ENCODE data around the gene SAMD9L. TPM values are rescaled to one million over a fixed set of nuclear protein-coding genes. Genes with fewer than 3 reads are reported as not detected.

SAMD9L gene
- total RNA-seq, 1 experiment from 2014 or later, result not detected

- no peaks in the 10 kb centered on the region for H3K36me3 Mint-ChIP-seq (ENCODE audit: insufficient read depth, unreplicated experiment)
- H3K9me3 Mint-ChIP-seq (ENCODE audit: unreplicated experiment), result no peaks in the 10 kb centered on the region
- H3K4me1 Mint-ChIP-seq (ENCODE audit: low read depth, unreplicated experiment), result peaks cover 19% of the 10 kb centered on the region
- no peak overlapping the region for H3K4me3 ChIP-seq (ENCODE audit: low read depth, low read length)
- BruUV-seq (replicated peaks), result no TSS peak
- no peak for DNase-seq
- peaks cover 8% of the 10 kb centered on the region for H3K4me1 ChIP-seq
- no peaks in the 10 kb centered on the region for H3K9me3 ChIP-seq
- CTCF ChIA-PET, result no interaction called here
- H3K27me3 Mint-ChIP-seq (ENCODE audit: insufficient read depth, unreplicated experiment), result no peaks in the 10 kb centered on the region
- H3K4me3 Mint-ChIP-seq (ENCODE audit: unreplicated experiment), result no peak overlapping the region
- intact Hi-C loops (cut with micrococcal nuclease; ENCODE audit: unreplicated experiment), result no loop called here
- no peak overlapping the region for H3K27ac Mint-ChIP-seq (ENCODE audit: unreplicated experiment)
- H3K36me3 ChIP-seq (ENCODE audit: control insufficient read depth, insufficient read depth, low read length), result no peaks in the 10 kb centered on the region
- POLR2A ChIA-PET, result no interaction called here
- TF ChIP-seq CTCF (IDR thresholded peaks at IDR 0.05; ENCODE audit: insufficient read depth in 1 of 2, low read depth in 1 of 2, low read length in 1 of 2, severe bottlenecking in 1 of 2, unreplicated experiment in 1 of 2), result no peak
- no peaks in the 10 kb centered on the region for H3K27me3 ChIP-seq (replicated peaks; ENCODE audit: control insufficient read depth, insufficient read depth, low read length)
Observed at GRCh38 chr7:93146036-93146435, 2.1 kb downstream of the SAMD9L start.

- no peaks in the 10 kb centered on the region for H3K27me3 ChIP-seq (replicated peaks; ENCODE audit: control insufficient read depth, insufficient read depth, low read length)
- BruUV-seq (replicated peaks), result no TSS peak
- no peaks in the 10 kb centered on the region for H3K27me3 Mint-ChIP-seq (ENCODE audit: insufficient read depth, unreplicated experiment)
Observed at GRCh38 chr7:93145354-93145753, 2.8 kb downstream of the SAMD9L start.

GRCh38 chr7:93142127-93142526 lies 6.1 kb downstream of the SAMD9L start:
- no peak for TF ChIP-seq CTCF (IDR thresholded peaks at IDR 0.05; ENCODE audit: insufficient read depth in 1 of 2, low read depth in 1 of 2, low read length in 1 of 2, severe bottlenecking in 1 of 2, unreplicated experiment in 1 of 2)
- BruUV-seq (replicated peaks), result no TSS peak
- no peaks in the 10 kb centered on the region; the same call in 1 of the 2 replicates for H3K27me3 ChIP-seq (replicated peaks; ENCODE audit: control insufficient read depth, insufficient read depth, low read length)
- no peaks in the 10 kb centered on the region for H3K36me3 Mint-ChIP-seq (ENCODE audit: insufficient read depth, unreplicated experiment)
- H3K9me3 Mint-ChIP-seq (ENCODE audit: unreplicated experiment), result no peaks in the 10 kb centered on the region
- no peak for DNase-seq
- CTCF ChIA-PET, result no interaction called here
- H3K36me3 ChIP-seq (ENCODE audit: control insufficient read depth, insufficient read depth, low read length), result no peaks in the 10 kb centered on the region
- H3K27ac Mint-ChIP-seq (ENCODE audit: unreplicated experiment), result no peak overlapping the region
- no peaks in the 10 kb centered on the region for H3K4me1 ChIP-seq
- H3K4me3 Mint-ChIP-seq (ENCODE audit: unreplicated experiment), result no peak overlapping the region
- H3K9me3 ChIP-seq, result no peaks in the 10 kb centered on the region
- no peaks in the 10 kb centered on the region for H3K27me3 Mint-ChIP-seq (ENCODE audit: insufficient read depth, unreplicated experiment)
- no peak overlapping the region for H3K4me3 ChIP-seq (ENCODE audit: low read depth, low read length)
- intact Hi-C loops (cut with micrococcal nuclease; ENCODE audit: unreplicated experiment), result no loop called here
- POLR2A ChIA-PET, result no interaction called here
- peaks cover 7% of the 10 kb centered on the region for H3K4me1 Mint-ChIP-seq (ENCODE audit: low read depth, unreplicated experiment)

More at GRCh38 chr7:93145354-93145753, 2.8 kb downstream of the SAMD9L start:
- Histone ChIP-seq H3K36me3 (ENCODE audit: control insufficient read depth, insufficient read depth, low read length) (no peaks in the 10 kb centered on the region), H3K4me3 (ENCODE audit: low read depth, low read length) (no peak overlapping the region), H3K9me3 (no peaks in the 10 kb centered on the region), H3K4me1 (peaks cover 8% of the 10 kb centered on the region)
- Mint-ChIP-seq H3K9me3 (ENCODE audit: unreplicated experiment) (no peaks in the 10 kb centered on the region), H3K36me3 (ENCODE audit: insufficient read depth, unreplicated experiment) (no peaks in the 10 kb centered on the region), H3K4me1 (ENCODE audit: low read depth, unreplicated experiment) (peaks cover 13% of the 10 kb centered on the region), H3K27ac (ENCODE audit: unreplicated experiment) (no peak overlapping the region), H3K4me3 (ENCODE audit: unreplicated experiment) (no peak overlapping the region)
- intact Hi-C loops (cut with micrococcal nuclease; ENCODE audit: unreplicated experiment), result no loop called here
- no peak for TF ChIP-seq CTCF (IDR thresholded peaks at IDR 0.05; ENCODE audit: insufficient read depth in 1 of 2, low read depth in 1 of 2, low read length in 1 of 2, severe bottlenecking in 1 of 2, unreplicated experiment in 1 of 2)
- DNase-seq, result no peak
- POLR2A ChIA-PET, result no interaction called here
- CTCF ChIA-PET, result no interaction called here
